A673 (cell line): Measurements from ENCODE around the gene ITGBL1. TPM values are rescaled to one million over a fixed set of nuclear protein-coding genes. Genes with fewer than 3 reads are reported as not detected.

Experiments
- BruUV-seq: library from RNA; stranded (reverse); fragments of 400-500 nt; replicated peaks from 2 replicates; lab custom pipeline; 2021; lab: Mats Ljungman, UMichigan
- CTCF ChIA-PET: fragments of 300-600 bp; sonication (Branson Sonifier 250); formaldehyde crosslinking; loops from one replicate; lab custom pipeline; 2022; ENCODE audit warnings: antibody characterized with exemption; lab: Charles Lee
- POLR2A ChIA-PET: fragments of 300-600 bp; sonication (Branson Sonifier 250); formaldehyde crosslinking; loops from one replicate; lab custom pipeline; 2022; ENCODE audit warnings: antibody characterized with exemption; ENCODE audit not compliant: low non-redundant PET; lab: Charles Lee
- DNase-seq: peaks from one replicate; pipeline ENCODE4 v3.0.0-alpha.2; 2015; ENCODE audit warnings: low spot score
- H3K27ac ChIP-seq: fragments of 200-600 bp; sonication (generic); 2 replicates; pipeline ENCODE4 v1.5.1; 2016; ENCODE audit warnings: mixed run types, low read depth, mild to moderate bottlenecking, mixed read lengths, antibody characterized with exemption, low read length; ENCODE audit not compliant: poor library complexity, severe bottlenecking
- H3K27me3 ChIP-seq: fragments of 200-600 bp; sonication (generic); replicated peaks from 2 replicates; pipeline ENCODE4 v1.6.1; 2017; ENCODE audit warnings: mixed run types, low read depth, mild to moderate bottlenecking, mixed read lengths, antibody characterized with exemption, low read length; ENCODE audit not compliant: insufficient read depth, poor library complexity
- H3K36me3 ChIP-seq: fragments of 200-600 bp; sonication (generic); 2 replicates; pipeline ENCODE4 v1.6.1; 2016; ENCODE audit warnings: mixed run types, mild to moderate bottlenecking, mixed read lengths, antibody characterized with exemption, low read length; ENCODE audit not compliant: insufficient read depth, poor library complexity, severe bottlenecking
- H3K4me1 ChIP-seq: fragments of 200-600 bp; sonication (generic); 2 replicates; pipeline ENCODE4 v1.6.1; 2017; ENCODE audit warnings: mixed run types, mild to moderate bottlenecking, mixed read lengths, antibody characterized with exemption, low read length; ENCODE audit not compliant: insufficient read depth, poor library complexity, severe bottlenecking
- H3K4me3 ChIP-seq: fragments of 200-600 bp; sonication (generic); 2 replicates; pipeline ENCODE4 v1.5.1; 2016; ENCODE audit warnings: low read depth, mixed run types, mild to moderate bottlenecking, mixed read lengths, low read length; ENCODE audit not compliant: poor library complexity, severe bottlenecking
- H3K9me3 ChIP-seq: fragments of 200-600 bp; sonication (generic); 2 replicates; pipeline ENCODE4 v1.6.1; 2016; ENCODE audit warnings: mixed run types, low read depth, mild to moderate bottlenecking, mixed read lengths, antibody characterized with exemption, low read length; ENCODE audit not compliant: poor library complexity, severe bottlenecking
- CTCF ChIP-seq: fragments of 300-800, 200-600 bp; sonication (generic); conservative IDR thresholded peaks from 2 replicates; pipeline ENCODE4 v1.5.1; 2017; ENCODE audit warnings: low read depth, mild to moderate bottlenecking, antibody characterized with exemption, low read length, moderate library complexity, mixed read lengths
- EZH2 ChIP-seq: fragments of 200-600 bp; sonication (generic); IDR thresholded peaks from 2 replicates; pipeline ENCODE4 v1.6.1; 2017; ENCODE audit warnings: borderline replicate concordance, low read depth, mild to moderate bottlenecking, mixed read lengths, antibody characterized with exemption, low read length; ENCODE audit not compliant: poor library complexity, severe bottlenecking
- intact Hi-C: fragments of 100-400 bp; cut with micrococcal nuclease; formaldehyde crosslinking; loops from one replicate; pipeline ENCODE4 v1.10.0; 2022; ENCODE audit not compliant: unreplicated experiment
- total RNA-seq: library from RNA; stranded (reverse); gene quantifications from 2 replicates; pipeline ENCODE4 v1.2.3, GENCODE V29; 2021

ITGBL1 gene
- total RNA-seq, 1 experiment from 2014 or later: 0.64 TPM

- no peak for TF ChIP-seq EZH2
- TF ChIP-seq CTCF: no peak
- peak; percentile 74 for DNase-seq
- CTCF ChIA-PET: no interaction called here
- no peaks in the 10 kb centered on the region for H3K36me3 ChIP-seq
- BruUV-seq: no TSS peak
- H3K27me3 ChIP-seq: no peaks in the 10 kb centered on the region
- POLR2A ChIA-PET: interaction anchor here (0.5 kb wide), 1 partner anchor 314 kb away, joined by 3 read pairs; no protein-coding TSS in a partner anchor
- intact Hi-C loops: no loop called here
- H3K9me3 ChIP-seq: no peaks in the 10 kb centered on the region
- peaks cover 25% of the 10 kb centered on the region for H3K4me1 ChIP-seq
- no peak overlapping the region for H3K4me3 ChIP-seq
- no peak overlapping the region for H3K27ac ChIP-seq
Observed at GRCh38 chr13:101640788-101641400, 188.4 kb downstream of the ITGBL1 start.

- Histone ChIP-seq H3K9me3 (no peaks in the 10 kb centered on the region), H3K27ac (no peak overlapping the region), H3K4me3 (no peak overlapping the region), H3K27me3 (no peaks in the 10 kb centered on the region), H3K4me1 (peaks cover 1% of the 10 kb centered on the region), H3K36me3 (no peaks in the 10 kb centered on the region)
- ChIA-PET CTCF (no interaction called here), POLR2A (no interaction called here)
- no peak for TF ChIP-seq CTCF
- no TSS peak for BruUV-seq
- intact Hi-C loops: no loop called here
- DNase-seq: no peak
Observed at GRCh38 chr13:101645871-101646270, 193.4 kb downstream of the ITGBL1 start.

- no peak for TF ChIP-seq CTCF
- TF ChIP-seq EZH2: no peak
- Histone ChIP-seq H3K4me1 (no peaks in the 10 kb centered on the region), H3K9me3 (no peaks in the 10 kb centered on the region), H3K36me3 (no peaks in the 10 kb centered on the region), H3K27ac (no peak overlapping the region), H3K27me3 (no peaks in the 10 kb centered on the region), H3K4me3 (no peak overlapping the region)
- no TSS peak for BruUV-seq
- ChIA-PET POLR2A (no interaction called here), CTCF (no interaction called here)
- no peak for DNase-seq
- intact Hi-C loops: no loop called here
Observed at GRCh38 chr13:101647760-101648159, 195.3 kb downstream of the ITGBL1 start.
